Astrocyte (in vitro differentiated cells and primary cell): Measurements from ENCODE around the gene SP6.

Experiments used
- EZH2 ChIP-seq: IDR thresholded peaks from 2 replicates; pipeline ENCODE4 v1.6.1; 2012; ENCODE audit warnings: mild to moderate bottlenecking, low read length, inconsistent platforms; ENCODE audit not compliant: insufficient read depth
- TF ChIP-seq, protein P1 (sequence below): IDR thresholded peaks from 2 replicates; pipeline ENCODE4 v1.5.1; 2011; ENCODE audit warnings: low read depth, mild to moderate bottlenecking, inconsistent platforms, low read length, moderate library complexity; ENCODE audit not compliant: insufficient read depth

DNA sequence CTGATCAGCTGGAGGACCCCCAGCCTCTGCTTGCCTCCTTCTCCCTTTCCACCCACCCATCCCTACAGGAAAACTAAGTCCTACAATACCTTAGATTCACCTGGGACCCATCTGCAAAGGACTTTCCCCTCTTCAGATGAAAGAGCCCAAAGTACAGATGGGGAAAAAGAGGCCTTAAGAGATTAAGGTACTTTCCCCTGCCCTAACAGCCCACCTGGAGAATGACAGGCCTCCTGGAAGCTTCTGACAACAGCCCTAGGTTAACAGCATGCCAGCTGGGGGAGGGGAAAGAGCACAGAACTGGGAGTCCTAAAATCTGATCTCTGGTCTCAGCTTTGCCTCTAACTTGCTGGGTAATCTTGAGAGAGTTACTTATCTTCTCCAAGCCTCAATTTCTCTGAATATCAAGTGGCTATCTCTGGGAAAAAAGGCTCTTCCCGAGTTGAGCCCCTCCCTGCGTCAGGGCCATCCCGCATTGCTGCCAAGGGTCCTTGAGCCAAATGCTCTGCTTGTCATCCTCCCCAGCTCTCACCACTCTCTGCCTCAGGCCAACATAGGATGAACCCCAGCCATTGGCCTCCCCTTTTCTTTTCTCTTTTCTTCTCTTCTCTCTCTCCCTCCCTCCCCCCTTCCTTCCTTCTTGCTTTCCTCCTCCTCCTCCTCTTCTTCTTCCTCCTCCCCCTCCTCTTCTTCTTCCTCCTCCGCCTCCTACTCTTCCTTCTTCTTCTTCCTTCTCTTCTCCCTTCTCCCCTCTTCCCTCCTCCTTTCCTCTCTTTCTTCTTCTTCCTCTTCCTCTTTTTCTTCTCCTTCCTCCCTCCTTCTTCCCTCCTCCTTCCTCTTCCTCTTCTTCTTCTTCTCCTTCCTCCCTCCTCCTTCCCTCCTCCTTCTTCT, 22.5 kb upstream of the SP6 start:
- TF ChIP-seq, protein P1, sequence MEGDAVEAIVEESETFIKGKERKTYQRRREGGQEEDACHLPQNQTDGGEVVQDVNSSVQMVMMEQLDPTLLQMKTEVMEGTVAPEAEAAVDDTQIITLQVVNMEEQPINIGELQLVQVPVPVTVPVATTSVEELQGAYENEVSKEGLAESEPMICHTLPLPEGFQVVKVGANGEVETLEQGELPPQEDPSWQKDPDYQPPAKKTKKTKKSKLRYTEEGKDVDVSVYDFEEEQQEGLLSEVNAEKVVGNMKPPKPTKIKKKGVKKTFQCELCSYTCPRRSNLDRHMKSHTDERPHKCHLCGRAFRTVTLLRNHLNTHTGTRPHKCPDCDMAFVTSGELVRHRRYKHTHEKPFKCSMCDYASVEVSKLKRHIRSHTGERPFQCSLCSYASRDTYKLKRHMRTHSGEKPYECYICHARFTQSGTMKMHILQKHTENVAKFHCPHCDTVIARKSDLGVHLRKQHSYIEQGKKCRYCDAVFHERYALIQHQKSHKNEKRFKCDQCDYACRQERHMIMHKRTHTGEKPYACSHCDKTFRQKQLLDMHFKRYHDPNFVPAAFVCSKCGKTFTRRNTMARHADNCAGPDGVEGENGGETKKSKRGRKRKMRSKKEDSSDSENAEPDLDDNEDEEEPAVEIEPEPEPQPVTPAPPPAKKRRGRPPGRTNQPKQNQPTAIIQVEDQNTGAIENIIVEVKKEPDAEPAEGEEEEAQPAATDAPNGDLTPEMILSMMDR = no peak
- TF ChIP-seq EZH2 = no peak
